ENCODE measurements around the gene EYS.

EYS gene

DNA sequence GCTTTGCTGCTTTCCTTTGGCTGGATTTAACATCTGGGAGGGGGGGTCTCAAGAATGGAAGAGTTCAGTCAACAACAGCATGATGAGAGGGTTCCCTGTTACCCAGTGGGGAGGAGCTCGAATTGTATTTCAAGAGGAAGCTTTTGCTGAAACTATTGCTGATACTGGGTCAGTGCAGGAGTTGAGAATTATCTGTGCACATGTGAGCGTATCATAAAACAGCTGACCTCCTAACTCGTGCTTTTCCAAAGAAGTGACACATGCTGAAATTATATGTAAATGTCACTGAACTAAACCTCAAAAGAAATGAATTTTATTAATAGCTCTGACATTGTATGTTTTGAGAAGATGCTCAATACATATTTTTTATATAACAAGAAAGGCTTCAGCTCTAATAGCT lies 1975.1 kb downstream of the EYS start:
- no peak for DNase-seq (ENCODE audit: low read depth)

DNA sequence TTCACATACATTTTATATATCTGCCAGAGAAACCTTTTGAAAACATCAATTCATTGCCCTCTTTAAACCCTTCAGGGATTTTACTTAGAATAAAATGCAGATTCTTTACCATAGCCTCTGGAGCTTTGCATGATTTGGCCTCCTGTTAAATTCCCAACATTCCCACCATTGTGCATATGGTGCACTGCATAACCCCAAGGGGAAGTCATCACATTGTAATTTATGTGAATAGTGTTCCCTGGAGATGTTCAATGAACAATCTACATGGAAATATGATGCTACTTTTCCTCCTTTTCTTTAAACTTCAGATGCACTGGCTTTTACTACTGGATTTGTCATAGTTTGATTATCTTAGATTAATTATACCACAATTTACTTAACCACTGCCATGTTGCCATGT lies 1976.7 kb downstream of the EYS start:
- no peak for DNase-seq (ENCODE audit: low read depth)

DNA sequence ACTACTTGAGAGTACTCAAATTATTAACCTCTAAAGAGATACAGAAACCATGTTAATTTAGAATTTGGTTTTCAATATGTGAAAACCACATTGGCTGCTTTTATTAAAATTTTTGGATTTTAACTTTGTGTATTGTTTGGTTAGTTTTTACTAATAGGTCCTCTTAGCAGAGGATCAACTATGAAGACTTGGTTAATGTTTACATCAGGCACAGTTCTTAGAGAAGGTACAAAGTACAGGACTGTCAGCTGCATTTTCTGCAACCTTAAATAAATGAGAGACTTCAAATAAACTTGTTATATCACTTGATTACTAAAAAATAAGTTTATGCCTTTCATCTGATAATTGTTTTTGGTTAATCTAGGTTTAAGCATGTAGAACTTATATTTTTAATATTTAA lies 1982.3 kb downstream of the EYS start:
- DNase-seq (ENCODE audit: low read depth): no peak

GRCh38 chr6:63721181-63721580 lies 1985.8 kb downstream of the EYS start:
- no peak for DNase-seq (ENCODE audit: low read depth)

GRCh38 chr6:63716169-63716568 lies 1990.9 kb downstream of the EYS start:
- DNase-seq (ENCODE audit: low read depth): no peak

DNA sequence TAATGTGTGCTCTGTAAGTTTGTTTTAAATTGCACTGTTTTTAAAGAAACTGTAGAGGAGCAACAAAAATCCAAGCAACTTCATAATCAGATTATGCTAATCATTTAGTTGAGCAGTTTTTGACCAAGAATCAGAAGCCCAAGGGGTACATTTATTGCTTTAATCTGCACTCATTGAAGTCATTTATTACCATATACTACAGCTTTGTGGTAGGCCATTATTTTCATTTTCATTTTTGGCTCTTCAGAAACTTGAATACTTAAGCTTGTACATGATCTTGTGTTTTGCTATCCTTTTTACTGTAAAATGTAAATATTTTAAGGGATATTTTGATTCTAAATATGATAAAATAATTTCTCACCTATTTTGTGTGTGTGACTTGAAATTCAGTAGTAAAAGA lies 1992.9 kb downstream of the EYS start:
- no peak for DNase-seq (ENCODE audit: low read depth)

DNA sequence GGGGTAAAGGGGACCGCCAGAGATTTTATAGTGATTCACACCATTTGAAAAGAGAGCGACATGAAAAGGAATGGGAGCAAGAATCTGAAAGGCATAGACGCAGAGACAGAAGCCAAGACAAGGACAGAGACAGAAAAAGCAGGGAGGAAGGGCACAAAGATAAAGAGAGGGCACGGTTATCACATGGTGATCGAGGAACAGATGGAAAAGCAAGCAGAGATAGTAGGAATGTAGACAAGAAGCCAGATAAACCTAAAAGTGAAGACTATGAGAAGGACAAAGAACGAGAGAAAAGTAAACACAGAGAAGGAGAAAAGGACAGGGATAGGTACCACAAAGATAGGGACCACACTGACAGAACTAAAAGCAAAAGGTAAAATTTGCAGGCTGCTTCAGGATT lies 1993.7 kb downstream of the EYS start:
- no peak for DNase-seq (ENCODE audit: low read depth)

DNA sequence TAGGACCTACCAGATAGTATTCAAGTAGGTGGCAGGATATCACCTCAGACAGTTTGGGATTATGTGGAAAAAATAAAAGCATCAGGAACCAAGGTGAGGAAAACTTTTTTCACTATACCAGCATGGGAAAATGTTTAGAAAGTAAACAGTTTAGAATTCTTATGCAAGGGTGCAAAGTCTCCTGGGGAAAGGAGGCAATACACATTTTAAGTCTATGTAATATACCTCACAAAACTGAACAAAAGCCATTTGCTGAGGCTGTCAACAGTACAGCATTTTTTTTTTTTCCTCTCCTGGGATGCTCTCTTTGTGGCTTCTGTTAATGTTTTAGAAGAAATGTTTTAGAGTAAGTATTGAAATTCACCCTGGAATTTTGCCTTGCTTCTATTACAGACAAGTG lies 1997.9 kb downstream of the EYS start:
- no peak for DNase-seq (ENCODE audit: low read depth)

- DNase-seq (ENCODE audit: low read depth): no peak
Observed at GRCh38 chr6:63708631-63709030, 1998.4 kb downstream of the EYS start.

- no peak for DNase-seq (ENCODE audit: low read depth)
Observed at GRCh38 chr6:63706630-63707029, 2000.4 kb downstream of the EYS start.

DNA sequence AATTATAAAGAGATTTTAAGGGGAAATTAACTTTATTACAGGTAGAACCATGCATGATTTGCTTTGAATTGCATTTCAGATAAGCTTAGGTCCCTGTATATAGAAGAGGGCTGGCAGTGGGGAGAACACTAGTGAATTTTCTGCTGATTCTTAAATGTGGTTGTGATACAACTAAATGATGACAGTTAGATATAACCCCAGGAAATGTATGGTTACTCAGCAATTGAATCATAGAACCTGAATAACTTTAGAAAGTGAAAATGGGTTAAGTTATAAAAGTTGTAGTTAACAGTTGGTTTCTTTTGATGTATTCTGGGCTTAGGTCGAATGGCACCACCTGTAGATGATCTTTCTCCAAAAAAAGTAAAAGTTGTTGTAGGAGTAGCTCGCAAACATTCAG lies 2001.3 kb downstream of the EYS start:
- no peak for DNase-seq (ENCODE audit: low read depth)

GRCh38 chr6:63690221-63690620 lies 2016.8 kb downstream of the EYS start:
- no peak for DNase-seq (ENCODE audit: low read depth)

DNA sequence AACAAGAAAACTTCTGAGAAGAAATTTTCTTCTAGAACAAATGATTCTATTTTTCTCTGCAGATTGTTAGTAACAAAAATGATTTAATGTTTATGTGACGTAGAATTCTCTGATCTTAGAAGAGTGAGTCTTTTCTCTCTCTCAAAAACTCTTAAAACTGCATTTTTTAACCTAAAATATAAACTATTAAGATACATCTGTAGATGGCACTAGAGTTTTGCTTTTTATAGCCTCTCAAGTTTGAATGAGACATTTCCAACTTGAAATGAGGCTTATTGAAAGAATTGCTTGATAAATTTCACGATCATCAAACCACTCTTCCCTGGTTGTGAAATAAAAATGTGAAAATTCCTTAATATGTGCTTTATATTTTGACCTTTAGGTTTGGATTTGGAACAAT lies 2017.6 kb downstream of the EYS start:
- no peak for DNase-seq (ENCODE audit: low read depth)

DNA sequence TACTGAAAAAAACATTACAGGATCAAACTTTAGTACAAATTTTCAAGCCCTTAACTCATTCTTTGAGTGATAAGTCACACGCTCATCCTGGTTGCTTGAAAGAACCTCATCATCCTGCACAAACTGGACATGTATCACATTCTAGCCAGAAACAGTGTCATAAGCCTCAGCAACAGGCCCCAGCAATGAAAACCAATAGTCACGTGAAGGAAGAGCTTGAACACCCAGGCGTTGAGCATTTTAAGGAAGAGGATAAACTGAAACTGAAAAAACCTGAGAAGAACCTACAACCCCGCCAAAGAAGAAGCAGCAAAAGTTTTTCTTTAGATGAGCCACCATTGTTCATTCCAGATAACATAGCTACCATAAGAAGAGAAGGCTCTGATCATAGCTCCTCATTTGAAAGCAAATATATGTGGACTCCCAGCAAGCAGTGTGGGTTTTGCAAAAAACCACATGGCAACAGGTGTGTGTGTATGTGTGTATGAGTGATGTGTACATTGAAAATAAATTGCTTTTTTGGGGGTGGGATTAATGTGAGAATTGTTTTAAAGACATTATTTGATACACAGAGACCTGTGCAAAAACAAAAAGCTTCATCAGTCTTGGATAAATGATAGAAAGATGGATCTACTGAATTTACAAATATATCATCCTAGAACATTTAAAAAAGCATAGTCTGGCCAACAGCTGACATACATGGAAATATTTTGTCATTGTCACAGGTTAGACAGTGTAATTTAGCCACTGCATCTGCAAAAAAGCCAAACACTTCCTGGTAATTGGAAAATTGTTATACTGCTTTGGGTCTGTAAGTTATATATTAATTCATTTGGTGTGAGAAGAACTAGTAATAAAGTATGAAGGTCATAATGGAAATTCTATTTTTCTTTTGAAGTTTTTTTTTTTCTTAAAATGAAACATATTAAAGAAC lies 2021.3 kb downstream of the EYS start:
- DNase-seq (ENCODE audit: low read depth): no peak

DNA sequence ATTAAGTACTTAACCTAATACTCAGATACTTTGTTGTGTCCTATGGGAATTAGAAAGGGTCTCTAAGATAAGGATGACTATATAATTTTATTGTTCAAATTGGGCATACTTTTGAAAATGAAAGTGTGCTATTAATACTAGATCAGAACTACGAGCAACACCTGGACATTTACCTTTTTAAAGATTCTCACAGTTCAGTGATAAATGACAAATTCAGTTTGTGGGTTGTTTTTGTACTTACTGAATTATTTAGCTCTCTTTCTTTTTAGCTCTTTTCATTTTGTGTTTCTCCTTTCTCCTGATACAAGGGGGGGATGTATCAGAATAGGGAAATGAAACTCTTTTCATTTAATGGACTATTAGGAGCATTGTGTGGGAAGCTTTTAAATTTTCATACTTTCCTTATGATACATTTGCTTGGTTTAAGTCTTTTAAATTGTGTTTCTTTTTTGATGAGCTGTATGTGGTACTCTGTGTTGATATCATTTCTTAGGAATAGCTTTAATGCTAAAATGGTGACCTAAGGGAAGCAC lies 2023.9 kb downstream of the EYS start:
- no peak for DNase-seq (ENCODE audit: low read depth)

GRCh38 chr6:63677282-63677681 lies 2029.7 kb downstream of the EYS start:
- DNase-seq (ENCODE audit: low read depth): no peak

- DNase-seq (ENCODE audit: low read depth): no peak
Observed at GRCh38 chr6:63676412-63677114, 2030.5 kb downstream of the EYS start.

- DNase-seq (ENCODE audit: low read depth): no peak
Observed at GRCh38 chr6:63675138-63675537, 2031.9 kb downstream of the EYS start.

GRCh38 chr6:63674635-63675034 lies 2032.4 kb downstream of the EYS start:
- DNase-seq (ENCODE audit: low read depth): no peak

GRCh38 chr6:63673692-63674091 lies 2033.3 kb downstream of the EYS start:
- DNase-seq (ENCODE audit: low read depth): no peak

GRCh38 chr6:63672582-63673129 lies 2034.4 kb downstream of the EYS start:
- no peak for DNase-seq (ENCODE audit: low read depth)

- no peak for DNase-seq (ENCODE audit: low read depth)
Observed at GRCh38 chr6:63671098-63671754, 2035.8 kb downstream of the EYS start.

Measured in stimulated activated CD8-positive, alpha-beta memory T cell treated with anti-CD3 and anti-CD28 coated beads, Interleukin-15, amount 100 ng/mL, for 24 hours (primary cell).